NCI-H345 treated with DMSO at 0.1 percent for 48 hours (cell line): ENCODE measurements around the gene MYF6.

ENCODE experiments used
- DNase-seq: peaks from one replicate; lab custom pipeline; 2025; ENCODE audit not compliant: unreplicated experiment; lab: John Stamatoyannopoulos, UW

The MYF6 gene

GRCh38 chr12:80754274-80754673 lies 46.8 kb downstream of the MYF6 start:
- no peak for DNase-seq

- DNase-seq = no peak
Observed at GRCh38 chr12:80756875-80757274, 49.4 kb downstream of the MYF6 start.
